ENCODE measurements around the gene UBTD2.
A peak's percentile ranks its signal among the peaks of the same experiment; 100 is the strongest.

The UBTD2 gene

GRCh38 chr5:172175263-172175719 is 108.3 kb downstream of the UBTD2 start:
- peaks cover 2% of the 10 kb centered on the region; the same call in 1 of the 2 replicates for H3K4me1 ChIP-seq (ENCODE audit: control insufficient read depth, insufficient read depth, low read length)
- no peaks in the 10 kb centered on the region for H3K36me3 ChIP-seq (ENCODE audit: control insufficient read depth in 2 of 2, insufficient read depth in 1 of 2, low read length in 2 of 2)
- TF ChIP-seq ZNF341 (tag by site-specific recombination; IDR thresholded peaks at IDR 0.05; ENCODE audit: low read depth) (no peak), ZNF776 (tag by site-specific recombination; IDR thresholded peaks at IDR 0.05; ENCODE audit: borderline replicate concordance) (no peak), PRDM1 (tag by site-specific recombination; IDR thresholded peaks at IDR 0.05) (0 out of 2 replicates have a peak, but pooled peaks have one; percentile 12), KLF17 (tag by site-specific recombination; IDR thresholded peaks at IDR 0.05) (0 out of 2 replicates have a peak, but pooled peaks have one; percentile 40), KLF1 (tag by site-specific recombination; IDR thresholded peaks at IDR 0.05) (peak; percentile 77), ZNF114 (tag by site-specific recombination; IDR thresholded peaks at IDR 0.05) (no peak), ZNF221 (tag by site-specific recombination; IDR thresholded peaks at IDR 0.05; ENCODE audit: borderline replicate concordance) (no peak), ZIC2 (tag by site-specific recombination; IDR thresholded peaks at IDR 0.05) (peak; percentile 58)
- ChIA-PET CTCF (no interaction called here), POLR2A (interaction anchor here (0.7 to 1.3 kb wide), 2 partner anchors 12 to 20 kb away, joined by 5 read pairs; no protein-coding TSS in a partner anchor)
- no peak overlapping the region for H3K4me3 ChIP-seq (ENCODE audit: low read depth, low read length)
- no peaks in the 10 kb centered on the region for H3K9me3 ChIP-seq (ENCODE audit: control insufficient read depth, insufficient read depth, low read depth, low read length)
- no peak overlapping the region for H3K27ac ChIP-seq (ENCODE audit: extremely low read depth, low read depth, low read length)

- Histone ChIP-seq H3K4me3 (ENCODE audit: low read depth, low read length) (no peak overlapping the region), H3K36me3 (ENCODE audit: control insufficient read depth in 2 of 2, insufficient read depth in 1 of 2, low read length in 2 of 2) (no peaks in the 10 kb centered on the region), H3K4me1 (ENCODE audit: control insufficient read depth, insufficient read depth, low read length) (peaks cover 2% of the 10 kb centered on the region; the same call in 1 of the 2 replicates), H3K27ac (ENCODE audit: extremely low read depth, low read depth, low read length) (no peak overlapping the region), H3K9me3 (ENCODE audit: control insufficient read depth, insufficient read depth, low read depth, low read length) (no peaks in the 10 kb centered on the region)
- POLR2A ChIA-PET: interaction anchor here (1.3 kb wide), 1 partner anchor 11 kb away, joined by 3 read pairs; no protein-coding TSS in a partner anchor
- CTCF ChIA-PET: no interaction called here
- TF ChIP-seq ZNF677 (tag by site-specific recombination; IDR thresholded peaks at IDR 0.05) (no peak), BCL11A (tag by site-specific recombination; IDR thresholded peaks at IDR 0.05; ENCODE audit: low read depth) (no peak), ZNF768 (tag by site-specific recombination; IDR thresholded peaks at IDR 0.05) (peak; percentile 52; the same call in 1 of the 2 replicates), ZNF121 (tag by site-specific recombination; IDR thresholded peaks at IDR 0.05) (no peak), ZNF664 (tag by site-specific recombination; IDR thresholded peaks at IDR 0.05) (no peak)
Measured at GRCh38 chr5:172173564-172174153, 109.9 kb downstream of the UBTD2 start.

- POLR2A ChIA-PET: interaction anchor here (1.2 to 1.3 kb wide), 2 partner anchors 10 to 19 kb away, joined by 3 read pairs; no protein-coding TSS in a partner anchor
- Histone ChIP-seq H3K9me3 (ENCODE audit: control insufficient read depth, insufficient read depth, low read depth, low read length) (no peaks in the 10 kb centered on the region), H3K27ac (ENCODE audit: extremely low read depth, low read depth, low read length) (no peak overlapping the region), H3K36me3 (ENCODE audit: control insufficient read depth in 2 of 2, insufficient read depth in 1 of 2, low read length in 2 of 2) (no peaks in the 10 kb centered on the region), H3K4me3 (ENCODE audit: low read depth, low read length) (no peak overlapping the region), H3K4me1 (ENCODE audit: control insufficient read depth, insufficient read depth, low read length) (peaks cover 2% of the 10 kb centered on the region; the same call in 1 of the 2 replicates)
- CTCF ChIA-PET: interaction anchor here (0.5 to 1.4 kb wide), 2 partner anchors 15 to 69 kb away, joined by 3 read pairs; partner anchors contain the start of gene STK10
- TF ChIP-seq ZBTB1 (tag by site-specific recombination; IDR thresholded peaks at IDR 0.05): no peak
- no peak for TF ChIP-seq ZNF513 (tag by site-specific recombination; IDR thresholded peaks at IDR 0.05)
- TF ChIP-seq ZNF324 (tag by site-specific recombination; IDR thresholded peaks at IDR 0.05): no peak
- TF ChIP-seq BCL6B (tag by site-specific recombination; IDR thresholded peaks at IDR 0.05): no peak
- TF ChIP-seq ZNF600 (tag by site-specific recombination; IDR thresholded peaks at IDR 0.05): no peak
- no peak for TF ChIP-seq HOXC10 (CRISPR knock-in tag; IDR thresholded peaks at IDR 0.05)
- no peak for TF ChIP-seq BCL11A (tag by site-specific recombination; IDR thresholded peaks at IDR 0.05; ENCODE audit: low read depth)
- TF ChIP-seq ZSCAN30 (tag by site-specific recombination; IDR thresholded peaks at IDR 0.05): no peak
- TF ChIP-seq TSHZ1 (tag by site-specific recombination; IDR thresholded peaks at IDR 0.05; ENCODE audit: borderline replicate concordance): no peak
Measured at GRCh38 chr5:172172912-172173563, 110.5 kb downstream of the UBTD2 start.
